Transverse colon (tissue), 4 donors: ENCODE results near the gene MREG. TPM values are rescaled to one million over a fixed set of nuclear protein-coding genes. Genes with fewer than 3 reads are reported as not detected.

Source experiments
- DNase-seq: peaks from one replicate; pipeline ENCODE4 v3.0.0-alpha.2; 2019
- H3K27ac ChIP-seq, 4 donors: fragments of 200-600 bp; sonication (generic); 2 replicates each; pipeline ENCODE4 v1.5.1; 2016 to 2018; ENCODE audit warnings: inconsistent platforms in 4 of 4
- H3K27me3 ChIP-seq: fragments of 200-600 bp; sonication (generic); 2 replicates; pipeline ENCODE4 v1.5.1; 2017; ENCODE audit warnings: inconsistent platforms
- H3K36me3 ChIP-seq, 4 donors: fragments of 200-600 bp; sonication (generic); 2 replicates each; pipeline ENCODE4 v1.5.1; 2017 to 2019; ENCODE audit warnings: inconsistent platforms in 4 of 4
- H3K4me1 ChIP-seq, 4 donors: fragments of 200-600 bp; sonication (generic); 2 replicates each; pipeline ENCODE4 v1.5.1; 2017 to 2020; ENCODE audit warnings: inconsistent platforms in 4 of 4
- H3K4me3 ChIP-seq, 4 donors: fragments of 200-600 bp; sonication (generic); 1 replicate in 1 of 4; 2 replicates in 3 of 4; pipeline versions ENCODE4 v1.5.1 to v1.6.1; 2017 to 2019; ENCODE audit warnings: inconsistent platforms in 4 of 4
- H3K9me3 ChIP-seq, 2 donors: fragments of 200-600 bp; sonication (generic); 2 replicates each; pipeline ENCODE4 v1.5.1; 2017 to 2019; ENCODE audit warnings: inconsistent platforms in 2 of 2
- CTCF ChIP-seq, 5 experiments: fragments of 200-600 bp in 3 of 5; fragments of 450-650 bp in 2 of 5; sonication (generic) in 3 of 5; IDR thresholded peaks; 1 replicate in 2 of 5; 2 replicates in 3 of 5; pipeline ENCODE4 v1.5.1; 2016 to 2017; ENCODE audit warnings: antibody characterized with exemption in 5 of 5, inconsistent platforms in 3 of 5, mild to moderate bottlenecking in 2 of 5, moderate library complexity in 1 of 5
- EP300 ChIP-seq: sonication (generic); formaldehyde crosslinking; IDR thresholded peaks from one replicate; pipeline ENCODE4 v1.6.1; 2017; ENCODE audit warnings: antibody characterized with exemption, low read depth
- POLR2A ChIP-seq: fragments of 450-650 bp; IDR thresholded peaks from one replicate; pipeline ENCODE4 v1.6.1; 2016; ENCODE audit warnings: antibody characterized with exemption, mild to moderate bottlenecking, moderate library complexity
- POLR2AphosphoS5 ChIP-seq, 3 donors: sonication (generic); formaldehyde crosslinking; IDR thresholded peaks; one replicate each; pipeline ENCODE4 v1.6.1; 2016; ENCODE audit warnings: antibody characterized with exemption in 3 of 3
- WGBS, 2 donors: methylation state at CpG; one replicate each; pipeline ENCODE4 v1.1.5; 2018; ENCODE audit warnings: low coverage in 1 of 2; 5-methylcytosine and 5-hydroxymethylcytosine counted together
- in situ Hi-C, 4 donors: fragments of 200-750 bp; cut with MboI; loops; one replicate each; pipeline versions ENCODE4 v1.15.0 to v1.15.1; 2017; ENCODE audit warnings: low sequenced_read_pairs in 3 of 4, low pct_ligation_motif_present in 1 of 4, low pct_unique_long_range_greater_than_20kb in 1 of 4
- intact Hi-C: fragments of 100-400 bp; cut with DNase I; formaldehyde crosslinking; loops from one replicate; pipeline ENCODE4 v1.15.1; 2023; ENCODE audit warnings: low total_unique reads
- total RNA-seq, 4 donors: library from RNA; depleted of rRNA; stranded (reverse); fragments of >200 nt; gene quantifications; one replicate each; pipeline ENCODE4 v1.1.0, GENCODE V29; 2016

MREG gene
- total RNA-seq, 4 donors from 2014 or later: 1.5 to 8.5 (median 5.1) TPM

DNA sequence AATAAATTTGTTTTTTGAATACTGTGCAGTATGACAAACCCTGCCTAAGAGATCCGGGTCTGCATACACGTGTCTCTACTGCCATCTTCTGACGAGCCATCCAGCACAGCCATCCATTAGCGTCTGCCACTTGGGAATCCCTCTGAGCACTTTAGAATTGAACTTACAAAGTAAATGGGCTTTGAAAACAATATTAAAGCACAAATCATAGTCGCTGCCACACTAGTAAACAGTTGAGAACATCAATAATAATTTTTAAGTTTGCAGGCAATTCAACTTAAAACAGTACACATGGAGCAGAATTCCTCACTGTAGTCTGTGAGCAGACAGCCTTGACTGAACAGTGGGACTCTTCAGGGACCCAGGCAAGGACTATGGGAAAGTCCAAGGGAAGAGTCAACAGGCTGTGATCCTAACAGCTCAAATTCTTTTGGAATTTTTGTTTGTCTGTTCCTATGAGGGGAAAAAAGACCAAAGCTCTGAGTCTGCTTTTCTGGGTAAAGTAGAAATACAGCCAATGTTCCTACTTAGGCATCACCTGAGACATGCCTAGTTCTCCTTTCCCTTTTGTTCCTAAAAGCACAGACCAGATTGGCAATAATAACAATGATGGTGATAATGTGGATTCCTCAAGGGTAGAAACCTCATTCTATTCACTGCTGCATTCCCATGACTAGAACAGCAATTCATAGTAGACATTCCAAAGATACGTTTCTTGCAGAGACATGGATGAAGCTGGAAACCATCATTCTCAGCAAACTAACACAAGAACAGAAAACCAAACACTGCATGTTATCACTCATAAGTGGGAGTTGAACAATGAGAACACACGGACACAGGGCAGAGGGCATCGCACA, 92.9 kb downstream of the MREG start:
- no peaks in the 10 kb centered on the region for H3K36me3 ChIP-seq
- no peaks in the 10 kb centered on the region for H3K27me3 ChIP-seq
- peak overlapping the region in 1 of 4 donors; percentile 37 for H3K27ac ChIP-seq
- intact Hi-C loops (loop anchor here (5.0 kb wide), 1 partner anchor 468 kb away; no protein-coding TSS in a partner anchor), in situ Hi-C loops (loop anchor here in 1 of 4 donors (5.0 kb wide), 1 partner anchor 463 kb away; no protein-coding TSS in a partner anchor)
- H3K4me1 ChIP-seq: peaks cover 0 to 19% (median 9%) of the 10 kb centered on the region in 4 donors
- H3K9me3 ChIP-seq: no peaks in the 10 kb centered on the region
- DNase-seq: peak; percentile 72
- TF ChIP-seq POLR2A (no peak), EP300 (no peak), POLR2AphosphoS5 (IDR thresholded peaks at IDR 0.05) (no peak), CTCF (IDR thresholded peaks at IDR 0.05) (peak; percentile 65 to 79 (median 71))
- H3K4me3 ChIP-seq: no peak overlapping the region
- WGBS, 2 donors: 10 to 35% methylated on average over 6 to 8 of the region's 8 CpGs

- Histone ChIP-seq H3K36me3 (no peaks in the 10 kb centered on the region), H3K27ac (peak overlapping the region in 3 of 4 donors; percentile 22 to 37 (median 34)), H3K4me1 (peaks cover 0 to 19% (median 9%) of the 10 kb centered on the region in 4 donors), H3K27me3 (no peaks in the 10 kb centered on the region), H3K4me3 (no peak overlapping the region), H3K9me3 (no peaks in the 10 kb centered on the region)
- TF ChIP-seq CTCF (IDR thresholded peaks at IDR 0.05): no peak
- DNase-seq: no peak
- in situ Hi-C loops: loop anchor here (5.0 to 10.0 kb wide), 2 partner anchors 462 to 465 kb away; no protein-coding TSS in a partner anchor
- WGBS, 2 donors: 65 to 70% methylated on average over 8 of the region's 8 CpGs
- intact Hi-C loops: loop anchor here (5.0 kb wide), 2 partner anchors 467 to 487 kb away; no protein-coding TSS in a partner anchor
Measured at GRCh38 chr2:215919624-215920243, 93.6 kb downstream of the MREG start.

GRCh38 chr2:215918901-215919599, 94.3 kb downstream of the MREG start:
- H3K27ac ChIP-seq: peak overlapping the region in 3 of 4 donors; percentile 22 to 37 (median 34)
- in situ Hi-C loops: loop anchor here in 3 of 4 donors (5.0 to 10.0 kb wide), 2 partner anchors 462 to 464 kb away; no protein-coding TSS in a partner anchor
- no peaks in the 10 kb centered on the region for H3K9me3 ChIP-seq
- no peaks in the 10 kb centered on the region for H3K36me3 ChIP-seq
- TF ChIP-seq POLR2A (no peak), EP300 (no peak), POLR2AphosphoS5 (IDR thresholded peaks at IDR 0.05) (no peak), CTCF (IDR thresholded peaks at IDR 0.05) (no peak)
- no peak for DNase-seq
- H3K4me3 ChIP-seq: no peak overlapping the region
- H3K27me3 ChIP-seq: no peaks in the 10 kb centered on the region
- peaks cover 0 to 19% (median 9%) of the 10 kb centered on the region in 4 donors for H3K4me1 ChIP-seq
- intact Hi-C loops: loop anchor here (5.0 kb wide), 1 partner anchor 487 kb away; no protein-coding TSS in a partner anchor
- 50 to 56% methylated on average over 3 of the region's 3 CpGs for WGBS, 2 donors
